ENCODE data around the gene ZNF32. TPM values are rescaled to one million over a fixed set of nuclear protein-coding genes. Genes with fewer than 3 reads are reported as not detected.

The ZNF32 gene, protein sequence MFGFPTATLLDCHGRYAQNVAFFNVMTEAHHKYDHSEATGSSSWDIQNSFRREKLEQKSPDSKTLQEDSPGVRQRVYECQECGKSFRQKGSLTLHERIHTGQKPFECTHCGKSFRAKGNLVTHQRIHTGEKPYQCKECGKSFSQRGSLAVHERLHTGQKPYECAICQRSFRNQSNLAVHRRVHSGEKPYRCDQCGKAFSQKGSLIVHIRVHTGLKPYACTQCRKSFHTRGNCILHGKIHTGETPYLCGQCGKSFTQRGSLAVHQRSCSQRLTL
- 53.5 and 57.7 TPM in 2 replicates for polyA plus RNA-seq (2011; rRNA removed)
- polyA minus RNA-seq (2011; rRNA and poly(A)+ RNA removed): 15.5 and 17.8 TPM in 2 replicates

DNA sequence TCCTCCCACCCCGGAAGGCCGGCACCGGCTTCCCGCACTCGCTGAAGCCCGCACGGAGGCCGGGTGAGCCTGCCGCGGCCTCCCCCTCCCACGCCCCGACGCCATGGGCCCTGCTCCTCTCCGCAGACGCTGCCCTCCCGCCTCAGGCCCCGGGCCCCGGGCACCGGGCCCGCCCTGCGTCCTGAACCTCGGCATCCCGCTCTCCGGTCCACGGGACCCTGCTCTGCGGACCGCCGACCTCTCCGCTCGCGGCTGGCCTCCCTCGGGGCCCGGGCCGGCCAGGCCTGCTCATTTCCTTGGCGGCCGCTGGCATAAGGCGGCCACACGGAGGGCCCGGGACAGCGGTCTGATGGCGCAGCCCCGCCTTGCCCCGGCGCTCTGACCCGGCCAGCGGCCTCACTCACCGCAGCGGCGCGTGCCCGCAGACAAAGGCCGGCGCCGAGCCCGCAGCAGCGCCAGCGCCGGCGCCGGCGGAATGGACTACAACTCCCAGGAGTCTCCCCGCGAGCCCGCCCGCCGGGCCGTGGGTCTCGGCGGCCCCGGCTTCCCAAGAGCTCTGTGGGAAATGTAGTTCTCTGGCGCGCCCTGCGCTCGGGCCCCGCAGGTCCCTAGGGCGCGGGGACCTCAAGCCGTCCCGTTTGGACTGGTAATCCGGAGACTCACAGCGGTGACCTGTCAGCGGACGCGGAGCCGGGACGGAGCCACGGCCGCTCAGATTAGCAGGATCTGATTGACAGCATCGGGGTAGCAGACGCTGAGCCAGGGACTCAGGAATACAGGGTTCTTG, at the start of gene ZNF32:
TSS of gene ZNF32 (minus strand) at position 484 of the 787 bp plus-strand sequence. CDS start 2,748 bp downstream, outside the sequence.
- no peak within 1 kb of the TSS for H3K27ac ChIP-seq (ENCODE audit: low read depth, low read length)
- peak within 1 kb of the TSS; percentile 71 for H3K4me3 ChIP-seq (ENCODE audit: low read depth, low read length)
- CTCF ChIA-PET: interaction anchor here (0.6 kb wide), 1 partner anchor 661 kb away, joined by 3 read pairs; no protein-coding TSS in a partner anchor
- DNase-seq (ENCODE audit: low read depth, low spot score): peak; percentile 38
- TF ChIP-seq, protein P1, sequence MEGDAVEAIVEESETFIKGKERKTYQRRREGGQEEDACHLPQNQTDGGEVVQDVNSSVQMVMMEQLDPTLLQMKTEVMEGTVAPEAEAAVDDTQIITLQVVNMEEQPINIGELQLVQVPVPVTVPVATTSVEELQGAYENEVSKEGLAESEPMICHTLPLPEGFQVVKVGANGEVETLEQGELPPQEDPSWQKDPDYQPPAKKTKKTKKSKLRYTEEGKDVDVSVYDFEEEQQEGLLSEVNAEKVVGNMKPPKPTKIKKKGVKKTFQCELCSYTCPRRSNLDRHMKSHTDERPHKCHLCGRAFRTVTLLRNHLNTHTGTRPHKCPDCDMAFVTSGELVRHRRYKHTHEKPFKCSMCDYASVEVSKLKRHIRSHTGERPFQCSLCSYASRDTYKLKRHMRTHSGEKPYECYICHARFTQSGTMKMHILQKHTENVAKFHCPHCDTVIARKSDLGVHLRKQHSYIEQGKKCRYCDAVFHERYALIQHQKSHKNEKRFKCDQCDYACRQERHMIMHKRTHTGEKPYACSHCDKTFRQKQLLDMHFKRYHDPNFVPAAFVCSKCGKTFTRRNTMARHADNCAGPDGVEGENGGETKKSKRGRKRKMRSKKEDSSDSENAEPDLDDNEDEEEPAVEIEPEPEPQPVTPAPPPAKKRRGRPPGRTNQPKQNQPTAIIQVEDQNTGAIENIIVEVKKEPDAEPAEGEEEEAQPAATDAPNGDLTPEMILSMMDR (IDR thresholded peaks at IDR 0.05; ENCODE audit: low read depth, low read length): no peak
- POLR2A ChIA-PET: interaction anchor here (0.5 to 1.2 kb wide), 3 partner anchors 45 to 737 kb away, joined by 3 read pairs; no protein-coding TSS in a partner anchor
- H3K9me3 ChIP-seq (ENCODE audit: control insufficient read depth, insufficient read depth, low read length): peaks cover 33% of the 10 kb centered on the region
- no peaks in the 10 kb centered on the region for H3K27me3 ChIP-seq (ENCODE audit: control insufficient read depth, insufficient read depth, low read length)

DNA sequence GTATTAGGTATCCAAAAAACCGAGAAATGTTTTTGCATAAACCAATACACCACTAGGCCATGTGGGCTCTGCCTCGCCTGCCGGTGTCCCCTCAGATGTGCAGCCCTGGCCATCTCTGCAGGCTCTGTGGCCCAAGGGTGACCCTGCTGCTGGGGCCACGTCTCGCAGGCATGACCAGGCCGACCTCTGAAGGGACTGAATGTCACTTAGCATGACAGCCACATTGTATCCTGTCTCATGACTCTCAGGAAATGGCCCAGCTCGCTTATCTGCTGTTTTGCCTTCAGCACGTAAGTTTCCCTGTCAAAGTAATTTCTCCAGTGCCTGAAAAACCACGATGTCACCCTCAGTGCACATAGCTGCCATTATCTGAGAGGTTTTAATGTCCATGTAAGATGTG, 49.5 kb upstream of the ZNF32 start:
- TF ChIP-seq, protein P1 (IDR thresholded peaks at IDR 0.05; ENCODE audit: low read depth, low read length): no peak
- Histone ChIP-seq H3K27me3 (ENCODE audit: control insufficient read depth, insufficient read depth, low read length) (no peaks in the 10 kb centered on the region), H3K27ac (ENCODE audit: low read depth, low read length) (no peak overlapping the region), H3K4me3 (ENCODE audit: low read depth, low read length) (no peak overlapping the region), H3K9me3 (ENCODE audit: control insufficient read depth, insufficient read depth, low read length) (no peaks in the 10 kb centered on the region; the same call in 1 of the 2 replicates)
- DNase-seq (ENCODE audit: low read depth, low spot score): no peak
- POLR2A ChIA-PET: no interaction called here
- CTCF ChIA-PET: no interaction called here

DNA sequence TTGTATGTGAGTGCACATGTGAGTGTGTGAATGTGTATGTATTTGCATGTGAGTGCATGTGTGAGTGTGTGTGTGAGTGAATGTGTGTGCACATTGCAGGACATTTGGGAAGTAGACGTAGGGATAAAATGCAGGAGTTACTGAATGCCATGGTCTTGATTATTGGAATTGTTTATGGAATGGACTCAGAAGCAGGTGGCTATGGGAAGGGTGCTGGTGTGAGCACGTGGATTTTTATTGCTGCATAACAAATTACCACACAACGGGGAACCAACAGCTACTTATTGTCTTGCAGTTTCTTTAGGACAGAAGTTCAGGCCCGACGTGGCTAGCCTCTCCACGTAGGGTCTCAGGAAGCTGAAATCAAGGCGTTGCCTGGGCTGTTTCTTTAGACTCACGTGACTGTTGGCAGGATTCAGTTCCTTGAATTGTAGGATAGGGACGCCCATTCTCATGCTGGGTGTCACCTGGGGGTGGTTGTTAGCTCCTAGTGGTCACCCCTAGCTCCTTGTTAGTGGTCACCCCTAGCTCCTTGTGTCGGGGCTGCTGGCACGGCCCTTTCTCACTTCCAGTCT, 48.3 kb upstream of the ZNF32 start:
- DNase-seq (ENCODE audit: low read depth, low spot score): no peak
- CTCF ChIA-PET: no interaction called here
- Histone ChIP-seq H3K4me3 (ENCODE audit: low read depth, low read length) (no peak overlapping the region), H3K9me3 (ENCODE audit: control insufficient read depth, insufficient read depth, low read length) (no peaks in the 10 kb centered on the region; the same call in 1 of the 2 replicates), H3K27ac (ENCODE audit: low read depth, low read length) (no peak overlapping the region), H3K27me3 (ENCODE audit: control insufficient read depth, insufficient read depth, low read length) (no peaks in the 10 kb centered on the region)
- TF ChIP-seq, protein P1 (IDR thresholded peaks at IDR 0.05; ENCODE audit: low read depth, low read length): no peak
- POLR2A ChIA-PET: no interaction called here

DNA sequence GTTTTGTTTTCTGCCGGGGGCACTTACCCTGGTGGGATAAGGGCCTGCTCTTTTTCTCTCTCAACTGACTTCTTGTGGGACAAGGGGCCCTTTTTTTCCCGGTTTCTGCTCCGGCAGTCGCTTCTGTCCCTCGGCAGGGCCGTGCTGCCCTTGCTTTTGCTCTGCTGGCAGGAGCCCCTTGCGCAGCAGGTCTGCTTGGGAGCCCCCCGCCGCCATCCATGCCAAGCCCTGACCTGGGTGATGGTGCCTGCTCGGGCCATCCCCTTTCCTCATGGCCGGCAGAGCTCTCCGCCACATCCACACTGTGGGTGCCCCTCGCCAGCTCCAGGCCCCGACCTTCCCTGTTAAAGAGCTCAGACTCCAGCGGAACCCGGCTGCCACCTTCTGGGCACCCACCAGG, 47.0 kb upstream of the ZNF32 start:
- ChIA-PET POLR2A (no interaction called here), CTCF (no interaction called here)
- no peaks in the 10 kb centered on the region for H3K27me3 ChIP-seq (ENCODE audit: control insufficient read depth, insufficient read depth, low read length)
- H3K27ac ChIP-seq (ENCODE audit: low read depth, low read length): no peak overlapping the region
- no peaks in the 10 kb centered on the region; the same call in 1 of the 2 replicates for H3K9me3 ChIP-seq (ENCODE audit: control insufficient read depth, insufficient read depth, low read length)
- H3K4me3 ChIP-seq (ENCODE audit: low read depth, low read length): no peak overlapping the region
- DNase-seq (ENCODE audit: low read depth, low spot score): no peak
- TF ChIP-seq, protein P1 (IDR thresholded peaks at IDR 0.05; ENCODE audit: low read depth, low read length): no peak
